ENCODE data around the gene CWC27. TPM values are rescaled to one million over a fixed set of nuclear protein-coding genes. Genes with fewer than 3 reads are reported as not detected.

CWC27 gene
- total RNA-seq, 1 experiment from 2014 or later: 27.7 TPM

- no peaks in the 10 kb centered on the region for H3K27me3 ChIP-seq (replicated peaks)
- peaks cover 7% of the 10 kb centered on the region; the same call in 1 of the 2 replicates for H3K4me1 ChIP-seq (replicated peaks)
- H3K4me3 ChIP-seq: no peak overlapping the region
- no peaks in the 10 kb centered on the region for H3K9me3 ChIP-seq (replicated peaks)
- no peaks in the 10 kb centered on the region for H3K36me3 ChIP-seq
- no peak for DNase-seq (ENCODE audit: low read depth in 1 of 2, low spot score in 2 of 2)
- no peak overlapping the region for H3K27ac ChIP-seq
Measured at GRCh38 chr5:64836190-64836755, 67.5 kb downstream of the CWC27 start.

- Histone ChIP-seq H3K27me3 (replicated peaks) (no peaks in the 10 kb centered on the region), H3K27ac (no peak overlapping the region), H3K9me3 (replicated peaks) (no peaks in the 10 kb centered on the region), H3K4me1 (replicated peaks) (peaks cover 7% of the 10 kb centered on the region; the same call in 1 of the 2 replicates), H3K36me3 (no peaks in the 10 kb centered on the region), H3K4me3 (no peak overlapping the region)
- no peak for DNase-seq (ENCODE audit: low read depth in 1 of 2, low spot score in 2 of 2)
Measured at GRCh38 chr5:64836786-64837185, 68.1 kb downstream of the CWC27 start.

GRCh38 chr5:64838376-64838775, 69.6 kb downstream of the CWC27 start:
- Histone ChIP-seq H3K27me3 (replicated peaks) (no peaks in the 10 kb centered on the region), H3K36me3 (no peaks in the 10 kb centered on the region), H3K27ac (no peak overlapping the region), H3K4me1 (replicated peaks) (peaks cover 7% of the 10 kb centered on the region; the same call in 1 of the 2 replicates), H3K4me3 (no peak overlapping the region), H3K9me3 (replicated peaks) (no peaks in the 10 kb centered on the region)
- no peak for DNase-seq (ENCODE audit: low read depth in 1 of 2, low spot score in 2 of 2)

- Histone ChIP-seq H3K4me1 (replicated peaks) (peaks cover 7% of the 10 kb centered on the region; the same call in 1 of the 2 replicates), H3K27ac (no peak overlapping the region), H3K4me3 (no peak overlapping the region), H3K9me3 (replicated peaks) (no peaks in the 10 kb centered on the region), H3K27me3 (replicated peaks) (no peaks in the 10 kb centered on the region), H3K36me3 (no peaks in the 10 kb centered on the region)
- no peak for DNase-seq (ENCODE audit: low read depth in 1 of 2, low spot score in 2 of 2)
Measured at GRCh38 chr5:64838803-64839202, 70.1 kb downstream of the CWC27 start.

- H3K27ac ChIP-seq: no peak overlapping the region
- no peak overlapping the region for H3K4me3 ChIP-seq
Measured at GRCh38 chr5:64839936-64840335, 71.2 kb downstream of the CWC27 start.

GRCh38 chr5:64840958-64841357, 72.2 kb downstream of the CWC27 start:
- peaks cover 7% of the 10 kb centered on the region; the same call in 1 of the 2 replicates for H3K4me1 ChIP-seq (replicated peaks)
- H3K4me3 ChIP-seq: no peak overlapping the region
- H3K9me3 ChIP-seq (replicated peaks): no peaks in the 10 kb centered on the region
- H3K27ac ChIP-seq: no peak overlapping the region
- H3K36me3 ChIP-seq: no peaks in the 10 kb centered on the region; the same call in 1 of the 2 replicates
- no peaks in the 10 kb centered on the region for H3K27me3 ChIP-seq (replicated peaks)
- no peak for DNase-seq (ENCODE audit: low read depth in 1 of 2, low spot score in 2 of 2)

More at GRCh38 chr5:64839936-64840335, 71.2 kb downstream of the CWC27 start:
- H3K4me1 ChIP-seq (replicated peaks): peaks cover 7% of the 10 kb centered on the region; the same call in 1 of the 2 replicates
- DNase-seq (ENCODE audit: low read depth in 1 of 2, low spot score in 2 of 2): no peak
- no peaks in the 10 kb centered on the region for H3K9me3 ChIP-seq (replicated peaks)
- no peaks in the 10 kb centered on the region; the same call in 1 of the 2 replicates for H3K36me3 ChIP-seq
- H3K27me3 ChIP-seq (replicated peaks): no peaks in the 10 kb centered on the region

GRCh38 chr5:64853777-64854176, 85.0 kb downstream of the CWC27 start:
- H3K9me3 ChIP-seq (replicated peaks): no peaks in the 10 kb centered on the region
- H3K27me3 ChIP-seq (replicated peaks): no peaks in the 10 kb centered on the region
- H3K4me3 ChIP-seq: no peak overlapping the region
- DNase-seq (ENCODE audit: low read depth in 1 of 2, low spot score in 2 of 2): no peak
- H3K27ac ChIP-seq: no peak overlapping the region
- no peaks in the 10 kb centered on the region for H3K36me3 ChIP-seq
- no peaks in the 10 kb centered on the region for H3K4me1 ChIP-seq (replicated peaks)

GRCh38 chr5:64854855-64855254, 86.1 kb downstream of the CWC27 start:
- Histone ChIP-seq H3K27me3 (replicated peaks) (no peaks in the 10 kb centered on the region), H3K4me3 (no peak overlapping the region), H3K36me3 (no peaks in the 10 kb centered on the region), H3K9me3 (replicated peaks) (no peaks in the 10 kb centered on the region), H3K27ac (no peak overlapping the region), H3K4me1 (replicated peaks) (no peaks in the 10 kb centered on the region)
- no peak for DNase-seq (ENCODE audit: low read depth in 1 of 2, low spot score in 2 of 2)

- Histone ChIP-seq H3K36me3 (no peaks in the 10 kb centered on the region), H3K4me1 (replicated peaks) (no peaks in the 10 kb centered on the region), H3K27me3 (replicated peaks) (no peaks in the 10 kb centered on the region), H3K4me3 (no peak overlapping the region), H3K27ac (no peak overlapping the region), H3K9me3 (replicated peaks) (no peaks in the 10 kb centered on the region)
- DNase-seq (ENCODE audit: low read depth in 1 of 2, low spot score in 2 of 2): no peak
Measured at GRCh38 chr5:64859881-64860280, 91.2 kb downstream of the CWC27 start.

GRCh38 chr5:64861281-64861680, 92.6 kb downstream of the CWC27 start:
- no peak for DNase-seq (ENCODE audit: low read depth in 1 of 2, low spot score in 2 of 2)
- Histone ChIP-seq H3K4me3 (no peak overlapping the region), H3K27ac (no peak overlapping the region), H3K9me3 (replicated peaks) (no peaks in the 10 kb centered on the region), H3K4me1 (replicated peaks) (no peaks in the 10 kb centered on the region), H3K27me3 (replicated peaks) (no peaks in the 10 kb centered on the region), H3K36me3 (no peaks in the 10 kb centered on the region)

- H3K9me3 ChIP-seq (replicated peaks): no peaks in the 10 kb centered on the region
- H3K4me3 ChIP-seq: no peak overlapping the region
- H3K36me3 ChIP-seq: no peaks in the 10 kb centered on the region
- no peak for DNase-seq (ENCODE audit: low read depth in 1 of 2, low spot score in 2 of 2)
- peaks cover under 1% of the 10 kb centered on the region; the same call in 1 of the 2 replicates for H3K4me1 ChIP-seq (replicated peaks)
- H3K27me3 ChIP-seq (replicated peaks): no peaks in the 10 kb centered on the region
- no peak overlapping the region for H3K27ac ChIP-seq
Measured at GRCh38 chr5:64864171-64864570, 95.4 kb downstream of the CWC27 start.

- H3K36me3 ChIP-seq: no peaks in the 10 kb centered on the region
- peaks cover 5% of the 10 kb centered on the region; the same call in 1 of the 2 replicates for H3K4me1 ChIP-seq (replicated peaks)
- no peaks in the 10 kb centered on the region for H3K9me3 ChIP-seq (replicated peaks)
- H3K27ac ChIP-seq: no peak overlapping the region
- H3K4me3 ChIP-seq: no peak overlapping the region
- no peak for DNase-seq (ENCODE audit: low read depth in 1 of 2, low spot score in 2 of 2)
- no peaks in the 10 kb centered on the region for H3K27me3 ChIP-seq (replicated peaks)
Measured at GRCh38 chr5:64865662-64866061, 96.9 kb downstream of the CWC27 start.

- DNase-seq (ENCODE audit: low read depth in 1 of 2, low spot score in 2 of 2): peak in 1 of 2 experiments; percentile 6
- Histone ChIP-seq H3K36me3 (no peaks in the 10 kb centered on the region), H3K9me3 (replicated peaks) (no peaks in the 10 kb centered on the region), H3K4me1 (replicated peaks) (peaks cover 5% of the 10 kb centered on the region; the same call in 1 of the 2 replicates), H3K27ac (no peak overlapping the region), H3K4me3 (no peak overlapping the region), H3K27me3 (replicated peaks) (no peaks in the 10 kb centered on the region)
Measured at GRCh38 chr5:64869419-64869818, 100.7 kb downstream of the CWC27 start.

- Histone ChIP-seq H3K27me3 (replicated peaks) (no peaks in the 10 kb centered on the region), H3K4me1 (replicated peaks) (peaks cover 5% of the 10 kb centered on the region; the same call in 1 of the 2 replicates), H3K27ac (no peak overlapping the region), H3K36me3 (no peaks in the 10 kb centered on the region), H3K4me3 (no peak overlapping the region), H3K9me3 (replicated peaks) (no peaks in the 10 kb centered on the region)
- DNase-seq (ENCODE audit: low read depth in 1 of 2, low spot score in 2 of 2): no peak
Measured at GRCh38 chr5:64872044-64872443, 103.3 kb downstream of the CWC27 start.

GRCh38 chr5:64873441-64873840, 104.7 kb downstream of the CWC27 start:
- no peak overlapping the region for H3K27ac ChIP-seq
- H3K4me3 ChIP-seq: no peak overlapping the region
- no peak for DNase-seq (ENCODE audit: low read depth in 1 of 2, low spot score in 2 of 2)
- H3K9me3 ChIP-seq (replicated peaks): no peaks in the 10 kb centered on the region
- no peaks in the 10 kb centered on the region for H3K36me3 ChIP-seq
- peaks cover 5% of the 10 kb centered on the region; the same call in 1 of the 2 replicates for H3K4me1 ChIP-seq (replicated peaks)
- no peaks in the 10 kb centered on the region for H3K27me3 ChIP-seq (replicated peaks)
